Tibial nerve (tissue), 4 donors: Measurements from ENCODE around the gene STON2.

Experiments
- CTCF ChIP-seq, 5 experiments: fragments of 200-600 bp in 3 of 5; fragments of 450-650 bp in 2 of 5; sonication (generic) in 3 of 5; IDR thresholded peaks; one replicate each; pipeline ENCODE4 v1.5.1; 2016 to 2019; ENCODE audit warnings: antibody characterized with exemption in 5 of 5, mild to moderate bottlenecking in 3 of 5, moderate library complexity in 2 of 5
- EP300 ChIP-seq, 2 donors: sonication (generic); formaldehyde crosslinking; IDR thresholded peaks; one replicate each; pipeline ENCODE4 v1.6.1; 2017; ENCODE audit warnings: antibody characterized with exemption in 2 of 2, mild to moderate bottlenecking in 1 of 2
- POLR2A ChIP-seq, 2 donors: fragments of 450-650 bp; IDR thresholded peaks; one replicate each; pipeline ENCODE4 v1.6.1; 2017; ENCODE audit warnings: antibody characterized with exemption in 2 of 2, mild to moderate bottlenecking in 2 of 2, moderate library complexity in 2 of 2

- TF ChIP-seq CTCF (IDR thresholded peaks at IDR 0.05) (no peak), POLR2A (IDR thresholded peaks at IDR 0.05) (no peak), EP300 (IDR thresholded peaks at IDR 0.05) (no peak)
Measured at GRCh38 chr14:81224222-81224621, 175.9 kb downstream of the STON2 start.
